Activated gamma-delta T cell treated with Interleukin-2 at 50 U/mL for 16 hours (primary cell): ENCODE measurements around the gene TTC39B.

Experiments
- DNase-seq: peaks from one replicate; pipeline ENCODE4 v3.0.0-alpha.2; 2020

Gene TTC39B

DNA sequence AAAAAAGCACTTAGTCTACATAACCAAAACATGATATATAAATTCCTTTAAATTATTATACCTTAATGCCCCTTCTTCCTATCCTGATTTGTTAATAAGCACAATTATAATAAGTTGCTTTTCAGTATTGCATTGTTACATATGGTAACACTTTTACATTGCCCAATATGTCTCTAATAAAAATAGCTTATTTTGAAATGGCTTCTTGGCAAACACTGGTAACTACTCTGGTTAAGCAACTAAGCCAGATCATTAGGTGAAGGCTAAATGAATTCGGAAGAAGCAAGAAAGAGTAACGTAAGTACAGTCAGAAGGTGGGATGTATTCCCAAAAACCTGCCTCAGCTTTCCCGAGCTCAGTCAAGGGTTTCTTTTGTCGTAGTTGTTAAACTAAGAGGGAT lies 85.3 kb downstream of the TTC39B start:
- no peak for DNase-seq

- DNase-seq, result no peak
These were observed 86.2 kb downstream of the TTC39B start for GRCh38 chr9:15220658-15221318.

GRCh38 chr9:15219546-15219945 lies 87.5 kb downstream of the TTC39B start:
- no peak for DNase-seq

DNA sequence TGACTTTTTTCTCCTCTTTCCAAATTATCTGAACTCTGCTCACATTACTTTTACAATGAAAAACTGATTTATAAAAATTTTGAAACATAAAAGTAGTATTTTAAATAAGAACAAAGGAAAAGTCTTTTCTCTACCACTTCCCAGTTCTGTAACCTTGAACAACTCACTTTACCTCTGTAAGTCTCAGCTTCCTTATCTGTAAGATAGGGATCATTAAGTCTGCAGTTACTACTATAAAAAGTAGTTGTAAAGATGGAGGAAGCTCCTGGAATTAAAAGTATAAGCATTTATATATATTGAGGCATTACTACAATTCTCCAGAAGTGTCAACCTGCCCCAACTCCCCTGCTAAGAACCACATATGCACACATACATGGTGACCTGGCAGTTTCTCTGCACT lies 88.0 kb downstream of the TTC39B start:
- no peak for DNase-seq

DNA sequence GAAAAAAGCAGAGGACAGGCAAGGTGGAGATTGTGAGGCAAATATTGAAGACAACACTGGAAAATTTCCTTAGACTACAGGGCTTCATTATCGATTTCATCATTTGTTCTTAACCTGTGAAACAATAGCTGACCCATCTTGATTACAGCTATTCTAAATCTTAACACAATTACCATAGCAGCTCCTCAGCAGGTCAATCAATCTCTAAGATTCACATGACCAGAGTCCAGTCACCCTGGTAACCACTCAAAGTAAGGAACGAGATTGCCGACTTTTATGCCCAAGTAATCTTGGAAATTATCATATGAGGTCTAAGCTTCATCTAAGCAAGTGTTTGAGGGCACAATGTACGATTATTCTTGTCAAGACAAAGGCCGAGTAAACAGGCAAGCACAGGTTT lies 93.8 kb downstream of the TTC39B start:
- no peak for DNase-seq

DNA sequence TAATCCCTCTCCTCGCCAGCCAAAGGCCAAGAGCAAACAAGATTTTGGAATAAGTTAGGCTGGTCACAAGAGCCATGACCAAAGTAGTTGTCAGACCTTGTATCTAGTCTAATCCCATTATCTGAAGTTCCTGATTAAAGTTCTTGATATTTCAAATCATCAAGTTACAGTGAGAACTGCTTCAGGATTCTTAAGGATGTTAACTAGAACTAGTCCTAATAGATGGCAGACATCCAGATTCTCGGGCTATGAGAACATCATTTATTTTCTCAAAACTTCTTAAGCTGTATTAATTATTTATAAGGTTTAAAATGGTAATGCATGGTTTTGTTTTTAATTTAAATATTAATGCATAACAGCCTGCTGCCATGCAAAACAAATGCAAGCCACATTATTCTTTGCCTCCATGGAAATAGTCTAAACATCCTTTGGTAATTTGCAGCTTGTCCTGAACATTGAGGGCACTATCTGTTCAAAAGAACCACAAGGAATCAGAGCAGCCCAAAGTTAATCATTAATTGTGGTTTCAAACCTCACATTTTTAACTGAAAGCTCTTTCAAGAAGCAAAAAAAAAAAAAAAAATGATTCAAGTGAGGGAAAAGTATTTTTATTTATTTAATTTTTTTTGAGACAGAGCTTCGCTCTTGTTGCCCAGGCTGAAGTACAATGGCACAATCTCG lies 95.1 kb downstream of the TTC39B start:
- no peak for DNase-seq

GRCh38 chr9:15211160-15211814 lies 95.7 kb downstream of the TTC39B start:
- peak; percentile 61 for DNase-seq

DNA sequence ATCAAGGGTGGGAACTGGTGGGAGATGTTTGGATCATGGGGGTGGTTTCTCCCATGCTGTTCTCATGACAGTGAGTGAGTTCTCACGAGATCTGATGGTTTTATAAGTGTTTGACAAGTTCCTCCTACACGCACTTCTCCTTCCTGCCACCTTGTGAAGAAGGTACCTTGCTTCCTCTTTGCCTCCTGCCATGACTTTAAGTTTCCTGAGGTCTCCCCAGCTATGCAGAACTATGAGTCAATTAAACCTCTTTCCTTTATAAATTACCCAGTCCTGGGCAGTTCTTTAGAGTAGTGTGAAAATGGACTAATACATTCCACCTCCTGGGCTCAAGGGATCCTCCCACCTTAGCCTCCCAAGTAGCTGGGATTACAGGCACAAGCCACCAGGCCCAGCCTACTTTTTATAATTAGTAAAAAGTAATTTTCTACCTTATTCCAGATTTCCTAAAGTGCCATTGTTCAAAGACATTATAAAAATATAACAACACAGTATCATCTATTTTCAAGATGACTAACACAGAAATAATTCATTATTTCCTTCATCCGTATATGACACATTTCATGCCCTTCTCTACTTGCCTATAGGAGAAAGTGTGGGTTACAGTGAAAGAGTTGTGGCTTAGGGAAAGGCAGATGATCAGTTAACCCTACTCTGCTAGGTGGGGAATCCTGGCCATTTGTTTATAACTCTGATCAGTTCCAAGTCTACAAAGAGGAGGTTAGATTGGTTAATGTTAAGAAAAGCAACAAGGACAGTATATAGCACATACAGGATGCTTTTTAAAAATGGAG lies 99.9 kb downstream of the TTC39B start:
- DNase-seq, result no peak

GRCh38 chr9:15205632-15206420 lies 101.2 kb downstream of the TTC39B start:
- no peak for DNase-seq

DNA sequence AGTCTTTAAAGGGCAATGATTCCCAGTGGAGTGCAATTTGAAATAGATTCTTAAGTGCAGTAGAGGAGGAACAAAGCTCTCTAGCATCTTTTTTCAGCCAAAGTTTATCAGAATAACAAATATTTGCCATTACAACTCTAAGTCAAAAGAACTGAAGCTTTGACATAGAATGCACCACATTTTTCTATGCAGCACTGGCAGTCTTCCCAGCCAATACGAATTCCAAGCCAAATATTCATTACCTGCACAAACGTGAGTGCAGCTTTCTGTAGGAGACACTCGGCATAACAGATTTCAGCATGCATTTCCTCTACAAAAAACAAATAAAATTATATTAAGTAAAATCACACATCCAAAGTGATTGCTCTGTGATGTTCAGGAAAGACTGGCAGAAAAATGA lies 103.4 kb downstream of the TTC39B start:
- DNase-seq, result no peak

- no peak for DNase-seq
These were observed 106.9 kb downstream of the TTC39B start for GRCh38 chr9:15200111-15200510.

DNA sequence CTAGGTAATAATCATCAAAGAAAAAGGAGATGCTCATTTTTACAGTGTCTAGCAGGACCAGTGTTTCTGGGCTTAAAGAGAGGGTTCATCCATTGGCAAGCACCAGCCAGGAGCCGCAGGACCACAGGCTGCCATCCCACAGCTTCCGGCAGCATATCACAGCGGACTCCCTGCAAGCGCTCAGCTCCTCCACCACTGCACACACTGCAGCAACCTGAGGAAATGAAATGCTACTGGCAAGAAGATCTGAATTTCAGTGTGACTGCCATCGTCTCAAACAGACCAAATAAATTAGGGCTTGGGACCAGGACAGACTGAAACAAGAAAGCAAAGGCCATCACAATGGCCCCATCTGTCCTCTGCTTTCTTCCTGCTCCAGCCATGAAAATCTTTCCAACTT lies 114.2 kb downstream of the TTC39B start:
- no peak for DNase-seq

DNA sequence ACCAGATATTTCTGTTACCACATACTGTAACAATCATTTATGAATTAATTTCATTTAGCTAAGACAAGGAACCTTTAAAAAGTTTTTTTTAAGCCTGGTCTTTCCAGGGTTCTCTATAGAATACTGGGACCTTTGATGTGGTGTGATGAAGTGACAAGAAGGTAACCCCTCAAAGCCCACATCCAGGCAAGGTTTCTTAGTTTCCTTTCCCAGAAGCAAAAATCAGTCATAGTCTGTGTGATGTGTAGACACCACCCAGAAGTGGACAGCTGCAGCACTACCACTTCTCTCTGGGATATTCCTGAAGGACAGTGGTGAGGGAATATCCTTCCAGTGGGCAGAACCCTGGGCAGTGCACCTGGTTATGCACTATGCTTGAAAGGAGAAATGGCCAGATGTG lies 115.6 kb downstream of the TTC39B start:
- DNase-seq, result no peak

DNA sequence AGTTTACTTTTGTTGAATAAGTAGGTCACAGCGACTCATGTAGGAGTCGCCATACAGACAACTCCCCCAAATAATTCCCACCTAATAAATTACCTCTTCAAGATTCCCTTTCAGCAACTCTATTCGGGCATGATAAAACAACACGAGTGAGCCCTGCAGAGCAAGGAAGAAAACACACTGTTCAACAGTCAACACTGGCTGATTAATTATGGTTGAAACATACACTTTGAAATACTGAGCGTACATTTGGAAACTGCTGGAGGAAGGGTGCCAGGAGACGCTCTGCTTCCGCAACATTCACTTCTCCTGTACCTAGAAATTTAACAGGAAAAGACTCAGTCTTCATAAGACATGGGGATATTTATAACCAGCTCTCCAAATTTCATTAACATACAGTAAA lies 117.5 kb downstream of the TTC39B start:
- DNase-seq, result no peak

DNA sequence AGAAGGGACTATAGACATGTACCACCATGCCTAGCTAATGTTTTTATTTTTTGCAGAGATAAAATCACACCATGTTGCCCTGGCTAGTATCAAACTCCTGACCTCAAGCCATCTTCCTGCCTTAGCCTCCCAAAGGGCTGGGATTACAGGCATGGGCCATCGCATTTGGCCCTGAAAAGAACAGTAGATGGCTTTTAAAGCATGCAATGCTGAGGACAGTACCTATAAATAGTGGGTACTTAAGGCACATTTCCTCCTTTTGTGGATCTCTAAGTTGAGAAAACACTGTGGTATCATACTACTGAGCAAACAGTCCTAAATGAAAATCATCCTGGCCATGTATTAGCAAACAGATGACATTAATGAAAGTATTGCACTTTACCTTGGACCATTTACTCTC lies 119.4 kb downstream of the TTC39B start:
- no peak for DNase-seq

GRCh38 chr9:15182730-15183129 lies 124.3 kb downstream of the TTC39B start:
- no peak for DNase-seq

DNA sequence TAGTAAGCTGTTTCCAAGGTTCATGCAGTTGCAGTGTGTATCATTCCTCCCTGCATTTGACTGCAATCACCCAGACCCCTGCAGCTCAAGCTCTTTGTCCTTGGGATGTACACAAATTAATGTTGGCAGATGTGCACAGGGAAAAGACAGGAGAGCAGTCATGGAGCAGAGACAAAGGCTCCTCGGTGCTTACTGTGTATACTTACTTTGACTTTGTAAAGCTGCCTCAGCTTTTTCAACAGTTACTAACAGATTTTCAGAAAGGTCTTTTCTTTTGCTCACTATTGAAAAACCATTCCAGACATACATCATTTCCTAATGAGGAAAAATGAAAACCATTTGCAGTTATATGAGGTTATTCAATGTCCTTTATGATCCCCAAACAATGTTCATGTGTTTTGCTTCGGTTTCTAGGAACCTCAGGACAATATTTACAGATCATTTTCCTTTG lies 124.9 kb downstream of the TTC39B start:
- no peak for DNase-seq

GRCh38 chr9:15180124-15180523 lies 126.9 kb downstream of the TTC39B start:
- DNase-seq, result no peak

GRCh38 chr9:15178631-15179030 lies 128.4 kb downstream of the TTC39B start:
- DNase-seq, result no peak

- DNase-seq, result no peak
These were observed 130.2 kb downstream of the TTC39B start for GRCh38 chr9:15176836-15177235.

DNA sequence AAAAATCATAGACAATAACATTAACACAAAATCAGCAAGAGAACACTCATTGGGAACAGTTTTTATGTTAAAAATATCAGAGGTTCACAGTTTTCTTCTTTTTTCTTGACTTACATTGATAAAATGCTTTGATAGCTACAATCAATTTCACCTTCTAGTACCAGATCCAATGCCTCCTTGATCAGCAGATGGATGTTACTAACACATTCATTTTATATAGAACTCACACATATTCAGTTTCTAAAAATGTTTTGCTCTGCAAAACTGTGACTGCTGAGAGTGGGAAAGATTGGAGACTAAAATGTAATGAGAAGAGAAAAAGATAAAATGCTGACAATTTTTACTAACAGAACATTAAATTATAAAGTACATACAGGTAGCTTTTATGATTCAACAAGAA lies 143.1 kb downstream of the TTC39B start:
- no peak for DNase-seq

DNA sequence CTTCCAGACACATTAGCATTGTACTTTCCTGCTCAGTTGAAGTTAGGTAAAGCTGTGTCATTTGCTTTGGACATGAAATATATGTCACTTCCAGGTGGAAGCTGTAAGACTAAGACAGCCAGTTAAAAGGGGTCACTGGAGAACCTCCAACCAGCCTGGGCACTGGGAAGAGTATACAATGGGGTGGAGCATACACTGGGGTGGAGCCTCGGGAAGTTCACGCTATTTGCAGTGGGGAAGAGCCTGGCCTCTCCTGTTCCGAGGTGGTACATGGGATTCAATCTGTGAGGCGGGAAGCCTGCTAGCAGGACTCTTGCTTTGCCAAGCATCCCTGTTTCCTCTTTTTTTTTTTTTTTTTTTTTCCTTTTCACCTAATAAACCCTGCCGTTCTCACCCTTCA lies 145.3 kb downstream of the TTC39B start:
- no peak for DNase-seq

DNA sequence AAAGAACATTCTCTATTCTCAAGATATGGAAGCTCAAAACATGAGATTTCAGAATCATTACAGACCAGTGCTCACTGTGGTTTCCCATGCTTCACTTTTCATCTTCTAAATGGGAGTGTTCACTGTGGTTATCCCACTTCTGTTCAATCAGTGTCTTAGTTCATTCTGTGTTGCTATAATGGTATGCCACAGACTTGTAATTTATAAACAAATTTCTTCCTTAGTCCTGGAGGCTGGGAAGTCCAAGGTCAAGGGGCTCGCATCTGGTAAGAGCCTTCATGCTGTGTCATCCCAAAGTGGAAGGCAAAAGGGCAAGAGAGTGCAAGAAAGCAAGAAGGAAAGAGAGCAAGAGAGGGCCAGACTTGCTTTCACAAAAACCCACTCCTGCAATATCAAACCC lies 146.3 kb downstream of the TTC39B start:
- no peak for DNase-seq
